ENCODE data around the gene EXOC3L4. TPM values are rescaled to one million over a fixed set of nuclear protein-coding genes. Genes with fewer than 3 reads are reported as not detected.

EXOC3L4 gene
- total and polyA plus RNA-seq, 4 donors = 24.0 to 77.8 (median 36.7) TPM

DNA sequence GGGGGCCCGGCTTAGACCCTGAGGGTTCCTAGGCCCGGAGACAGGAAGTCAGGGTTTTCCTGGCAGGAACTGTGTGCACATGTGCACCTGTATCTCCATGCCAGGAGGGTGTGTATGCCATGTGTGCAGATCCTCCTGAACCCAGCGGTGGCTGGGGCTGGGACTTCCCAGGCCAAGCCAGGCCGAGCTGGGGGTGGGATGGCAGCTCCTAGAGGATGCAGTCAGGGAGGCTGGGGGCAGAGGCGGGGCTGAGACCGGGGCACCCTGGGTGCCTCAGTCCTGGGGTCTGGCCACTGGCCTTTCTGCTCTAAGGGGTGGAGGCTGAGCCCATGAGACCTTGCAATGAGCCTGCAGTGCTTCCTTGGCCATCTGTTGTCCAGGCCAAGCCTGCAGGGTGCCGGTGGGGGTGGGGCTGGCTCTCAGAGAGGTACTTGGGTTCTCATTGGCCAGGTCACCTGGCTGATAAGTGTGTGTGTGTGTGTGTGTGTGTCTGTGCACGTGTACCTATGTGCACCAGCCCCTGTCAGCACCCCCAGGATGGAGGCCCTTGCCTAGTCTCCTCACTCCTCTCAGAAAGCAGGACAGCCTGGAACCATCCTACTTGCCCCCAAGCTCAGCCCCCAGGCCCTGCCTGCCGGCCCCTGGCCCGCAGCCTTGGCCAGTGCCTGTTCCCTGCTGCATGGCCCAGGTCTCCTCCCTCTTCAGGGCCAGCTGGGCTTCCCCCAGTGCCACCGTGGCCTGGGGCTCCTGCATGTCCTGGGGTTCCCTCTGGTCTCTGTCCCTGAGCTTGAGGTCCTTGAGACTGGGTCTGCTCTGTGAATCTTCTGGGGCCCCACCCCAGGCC lies 18.1 kb downstream of the EXOC3L4 start:
- DNase-seq (ENCODE audit: low spot score) = no peak

GRCh38 chr14:103113303-103113702 lies 18.8 kb downstream of the EXOC3L4 start:
- no peak overlapping the region for H3K9ac ChIP-seq (ENCODE audit: low read depth in 1 of 2, low read length in 2 of 2)
- no peaks in the 10 kb centered on the region for H3K27me3 ChIP-seq (ENCODE audit: control insufficient read depth in 4 of 4, insufficient read depth in 4 of 4, low read length in 3 of 4)
- TF ChIP-seq RXRA (IDR thresholded peaks at IDR 0.05) (no peak), MAX (IDR thresholded peaks at IDR 0.05) (no peak), GABPA (IDR thresholded peaks at IDR 0.05 in 1 of 2, conservative IDR thresholded peaks at IDR 0.05 in 1 of 2) (no peak), YY1 (IDR thresholded peaks at IDR 0.05) (no peak), FOXA1 (IDR thresholded peaks at IDR 0.05) (no peak), HNF4A (conservative IDR thresholded peaks at IDR 0.05) (no peak), FOXA2 (IDR thresholded peaks at IDR 0.05) (no peak), EGR1 (IDR thresholded peaks at IDR 0.05; ENCODE audit: low read depth in 2 of 2) (no peak)
- H3K4me3 ChIP-seq (ENCODE audit: low read depth in 1 of 3, low read length in 3 of 3) = no peak overlapping the region
- no peak overlapping the region for H3K27ac ChIP-seq (ENCODE audit: low read depth in 1 of 2, low read length in 2 of 2)
- DNase-seq (ENCODE audit: low spot score) = no peak
- H3K36me3 ChIP-seq (ENCODE audit: control insufficient read depth in 4 of 4, insufficient read depth in 3 of 4, low read depth in 1 of 4, low read length in 3 of 4) = peaks cover 0 to 3% (median 0%) of the 10 kb centered on the region in 4 donors
- WGBS = 84% methylated on average over 5 of the region's 5 CpGs
- peaks cover 23 to 56% (median 43%) of the 10 kb centered on the region in 4 donors for H3K4me1 ChIP-seq (ENCODE audit: control insufficient read depth in 4 of 4, insufficient read depth in 4 of 4, low read length in 3 of 4)
- no peaks in the 10 kb centered on the region for H3K9me3 ChIP-seq (ENCODE audit: control insufficient read depth in 4 of 4, low read length in 3 of 4)

More for the DNA sequence above, 18.1 kb downstream of the EXOC3L4 start:
- Histone ChIP-seq H3K27ac (ENCODE audit: low read depth in 1 of 2, low read length in 2 of 2) (peak overlapping the region; percentile 42 to 64), H3K4me3 (ENCODE audit: low read depth in 1 of 3, low read length in 3 of 3) (no peak overlapping the region), H3K9me3 (ENCODE audit: control insufficient read depth in 4 of 4, low read length in 3 of 4) (no peaks in the 10 kb centered on the region), H3K36me3 (ENCODE audit: control insufficient read depth in 4 of 4, insufficient read depth in 3 of 4, low read depth in 1 of 4, low read length in 3 of 4) (peaks cover 0 to 3% (median 0%) of the 10 kb centered on the region in 4 donors), H3K27me3 (ENCODE audit: control insufficient read depth in 4 of 4, insufficient read depth in 4 of 4, low read length in 3 of 4) (no peaks in the 10 kb centered on the region), H3K4me1 (ENCODE audit: control insufficient read depth in 4 of 4, insufficient read depth in 4 of 4, low read length in 3 of 4) (peaks cover 20 to 61% (median 45%) of the 10 kb centered on the region in 4 donors), H3K9ac (ENCODE audit: low read depth in 1 of 2, low read length in 2 of 2) (no peak overlapping the region)
- WGBS = 57% methylated on average over 11 of the region's 11 CpGs
- TF ChIP-seq FOXA2 (IDR thresholded peaks at IDR 0.05) = no peak
- no peak for TF ChIP-seq EGR1 (IDR thresholded peaks at IDR 0.05; ENCODE audit: low read depth in 2 of 2)
- TF ChIP-seq, protein P1, sequence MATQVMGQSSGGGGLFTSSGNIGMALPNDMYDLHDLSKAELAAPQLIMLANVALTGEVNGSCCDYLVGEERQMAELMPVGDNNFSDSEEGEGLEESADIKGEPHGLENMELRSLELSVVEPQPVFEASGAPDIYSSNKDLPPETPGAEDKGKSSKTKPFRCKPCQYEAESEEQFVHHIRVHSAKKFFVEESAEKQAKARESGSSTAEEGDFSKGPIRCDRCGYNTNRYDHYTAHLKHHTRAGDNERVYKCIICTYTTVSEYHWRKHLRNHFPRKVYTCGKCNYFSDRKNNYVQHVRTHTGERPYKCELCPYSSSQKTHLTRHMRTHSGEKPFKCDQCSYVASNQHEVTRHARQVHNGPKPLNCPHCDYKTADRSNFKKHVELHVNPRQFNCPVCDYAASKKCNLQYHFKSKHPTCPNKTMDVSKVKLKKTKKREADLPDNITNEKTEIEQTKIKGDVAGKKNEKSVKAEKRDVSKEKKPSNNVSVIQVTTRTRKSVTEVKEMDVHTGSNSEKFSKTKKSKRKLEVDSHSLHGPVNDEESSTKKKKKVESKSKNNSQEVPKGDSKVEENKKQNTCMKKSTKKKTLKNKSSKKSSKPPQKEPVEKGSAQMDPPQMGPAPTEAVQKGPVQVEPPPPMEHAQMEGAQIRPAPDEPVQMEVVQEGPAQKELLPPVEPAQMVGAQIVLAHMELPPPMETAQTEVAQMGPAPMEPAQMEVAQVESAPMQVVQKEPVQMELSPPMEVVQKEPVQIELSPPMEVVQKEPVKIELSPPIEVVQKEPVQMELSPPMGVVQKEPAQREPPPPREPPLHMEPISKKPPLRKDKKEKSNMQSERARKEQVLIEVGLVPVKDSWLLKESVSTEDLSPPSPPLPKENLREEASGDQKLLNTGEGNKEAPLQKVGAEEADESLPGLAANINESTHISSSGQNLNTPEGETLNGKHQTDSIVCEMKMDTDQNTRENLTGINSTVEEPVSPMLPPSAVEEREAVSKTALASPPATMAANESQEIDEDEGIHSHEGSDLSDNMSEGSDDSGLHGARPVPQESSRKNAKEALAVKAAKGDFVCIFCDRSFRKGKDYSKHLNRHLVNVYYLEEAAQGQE (IDR thresholded peaks at IDR 0.05) = no peak
- TF ChIP-seq, protein P2, sequence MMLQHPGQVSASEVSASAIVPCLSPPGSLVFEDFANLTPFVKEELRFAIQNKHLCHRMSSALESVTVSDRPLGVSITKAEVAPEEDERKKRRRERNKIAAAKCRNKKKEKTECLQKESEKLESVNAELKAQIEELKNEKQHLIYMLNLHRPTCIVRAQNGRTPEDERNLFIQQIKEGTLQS (IDR thresholded peaks at IDR 0.05) = no peak
- TF ChIP-seq HNF4G (IDR thresholded peaks at IDR 0.05) = no peak
- TF ChIP-seq NR2F2 (IDR thresholded peaks at IDR 0.05) = no peak
- no peak for TF ChIP-seq YY1 (IDR thresholded peaks at IDR 0.05)
- TF ChIP-seq RAD21 (IDR thresholded peaks at IDR 0.05) = no peak
- no peak for TF ChIP-seq SP1 (IDR thresholded peaks at IDR 0.05)
- no peak for TF ChIP-seq FOXA1 (IDR thresholded peaks at IDR 0.05)

All from liver (tissue), 9 donors.